ENCODE data around the gene FKBP15. TPM values are rescaled to one million over a fixed set of nuclear protein-coding genes. Genes with fewer than 3 reads are reported as not detected.

FKBP15 gene
- total and polyA plus RNA-seq, 2 of the 13 experiments (the other 11 are each of a cell fraction or from before 2014, with no cell fraction given), result 12.3 to 18.6 TPM

DNA sequence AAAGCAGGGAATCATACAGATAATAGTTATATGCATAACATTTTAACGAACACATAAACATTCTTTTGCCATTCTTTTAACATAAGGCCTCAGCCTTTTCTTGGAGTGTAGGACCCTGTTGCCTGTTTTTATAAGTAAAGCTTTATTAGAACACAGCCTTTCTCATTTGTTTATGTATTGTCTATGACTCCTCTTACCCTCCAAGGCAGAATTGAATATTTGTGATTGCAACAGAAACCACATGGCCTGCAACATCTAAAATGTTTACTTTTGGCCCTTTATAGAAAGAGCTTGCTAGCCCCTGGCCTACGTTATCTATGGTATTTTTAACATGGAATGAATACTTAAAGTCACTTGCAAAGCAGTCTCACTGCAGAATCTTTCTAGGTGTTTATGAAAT lies 2.9 kb upstream of the FKBP15 start (continued):
- TF ChIP-seq ARID4A (CRISPR knock-in tag; IDR thresholded peaks at IDR 0.05; ENCODE audit: borderline replicate concordance), result no peak
- no peak for TF ChIP-seq ZNF724P (CRISPR knock-in tag; IDR thresholded peaks at IDR 0.05; ENCODE audit: borderline replicate concordance)
- peak in 1 of 2 experiments; percentile 25; a peak in 1 of 4 replicates for TF ChIP-seq KLF16 (CRISPR knock-in tag; IDR thresholded peaks at IDR 0.05)
- TF ChIP-seq ZNF775 (CRISPR knock-in tag; IDR thresholded peaks at IDR 0.05; ENCODE audit: borderline replicate concordance), result no peak
- no peak for TF ChIP-seq MLLT10 (CRISPR knock-in tag; IDR thresholded peaks at IDR 0.05)
- no peak for TF ChIP-seq ZNF883 (CRISPR knock-in tag; IDR thresholded peaks at IDR 0.05; ENCODE audit: not compliant biosample characterization)
- TF ChIP-seq, protein P1, sequence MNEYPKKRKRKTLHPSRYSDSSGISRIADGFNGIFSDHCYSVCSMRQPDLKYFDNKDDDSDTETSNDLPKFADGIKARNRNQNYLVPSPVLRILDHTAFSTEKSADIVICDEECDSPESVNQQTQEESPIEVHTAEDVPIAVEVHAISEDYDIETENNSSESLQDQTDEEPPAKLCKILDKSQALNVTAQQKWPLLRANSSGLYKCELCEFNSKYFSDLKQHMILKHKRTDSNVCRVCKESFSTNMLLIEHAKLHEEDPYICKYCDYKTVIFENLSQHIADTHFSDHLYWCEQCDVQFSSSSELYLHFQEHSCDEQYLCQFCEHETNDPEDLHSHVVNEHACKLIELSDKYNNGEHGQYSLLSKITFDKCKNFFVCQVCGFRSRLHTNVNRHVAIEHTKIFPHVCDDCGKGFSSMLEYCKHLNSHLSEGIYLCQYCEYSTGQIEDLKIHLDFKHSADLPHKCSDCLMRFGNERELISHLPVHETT (CRISPR knock-in tag; conservative IDR thresholded peaks at IDR 0.05), result no peak
- TF ChIP-seq ISX (CRISPR knock-in tag; conservative IDR thresholded peaks at IDR 0.05), result no peak
- no peak for TF ChIP-seq CHCHD3 (CRISPR knock-in tag; IDR thresholded peaks at IDR 0.05)
- no peak for TF ChIP-seq FOXJ3 (CRISPR knock-in tag; IDR thresholded peaks at IDR 0.05; ENCODE audit: borderline replicate concordance)
- no peak for TF ChIP-seq DBP (CRISPR knock-in tag; IDR thresholded peaks at IDR 0.05; ENCODE audit: not compliant biosample characterization)
- TF ChIP-seq, protein P2, sequence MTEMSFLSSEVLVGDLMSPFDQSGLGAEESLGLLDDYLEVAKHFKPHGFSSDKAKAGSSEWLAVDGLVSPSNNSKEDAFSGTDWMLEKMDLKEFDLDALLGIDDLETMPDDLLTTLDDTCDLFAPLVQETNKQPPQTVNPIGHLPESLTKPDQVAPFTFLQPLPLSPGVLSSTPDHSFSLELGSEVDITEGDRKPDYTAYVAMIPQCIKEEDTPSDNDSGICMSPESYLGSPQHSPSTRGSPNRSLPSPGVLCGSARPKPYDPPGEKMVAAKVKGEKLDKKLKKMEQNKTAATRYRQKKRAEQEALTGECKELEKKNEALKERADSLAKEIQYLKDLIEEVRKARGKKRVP (CRISPR knock-in tag; IDR thresholded peaks at IDR 0.05), result peak in 1 of 2 experiments; percentile 90; a peak in 2 of 4 replicates
- TF ChIP-seq, protein P3, sequence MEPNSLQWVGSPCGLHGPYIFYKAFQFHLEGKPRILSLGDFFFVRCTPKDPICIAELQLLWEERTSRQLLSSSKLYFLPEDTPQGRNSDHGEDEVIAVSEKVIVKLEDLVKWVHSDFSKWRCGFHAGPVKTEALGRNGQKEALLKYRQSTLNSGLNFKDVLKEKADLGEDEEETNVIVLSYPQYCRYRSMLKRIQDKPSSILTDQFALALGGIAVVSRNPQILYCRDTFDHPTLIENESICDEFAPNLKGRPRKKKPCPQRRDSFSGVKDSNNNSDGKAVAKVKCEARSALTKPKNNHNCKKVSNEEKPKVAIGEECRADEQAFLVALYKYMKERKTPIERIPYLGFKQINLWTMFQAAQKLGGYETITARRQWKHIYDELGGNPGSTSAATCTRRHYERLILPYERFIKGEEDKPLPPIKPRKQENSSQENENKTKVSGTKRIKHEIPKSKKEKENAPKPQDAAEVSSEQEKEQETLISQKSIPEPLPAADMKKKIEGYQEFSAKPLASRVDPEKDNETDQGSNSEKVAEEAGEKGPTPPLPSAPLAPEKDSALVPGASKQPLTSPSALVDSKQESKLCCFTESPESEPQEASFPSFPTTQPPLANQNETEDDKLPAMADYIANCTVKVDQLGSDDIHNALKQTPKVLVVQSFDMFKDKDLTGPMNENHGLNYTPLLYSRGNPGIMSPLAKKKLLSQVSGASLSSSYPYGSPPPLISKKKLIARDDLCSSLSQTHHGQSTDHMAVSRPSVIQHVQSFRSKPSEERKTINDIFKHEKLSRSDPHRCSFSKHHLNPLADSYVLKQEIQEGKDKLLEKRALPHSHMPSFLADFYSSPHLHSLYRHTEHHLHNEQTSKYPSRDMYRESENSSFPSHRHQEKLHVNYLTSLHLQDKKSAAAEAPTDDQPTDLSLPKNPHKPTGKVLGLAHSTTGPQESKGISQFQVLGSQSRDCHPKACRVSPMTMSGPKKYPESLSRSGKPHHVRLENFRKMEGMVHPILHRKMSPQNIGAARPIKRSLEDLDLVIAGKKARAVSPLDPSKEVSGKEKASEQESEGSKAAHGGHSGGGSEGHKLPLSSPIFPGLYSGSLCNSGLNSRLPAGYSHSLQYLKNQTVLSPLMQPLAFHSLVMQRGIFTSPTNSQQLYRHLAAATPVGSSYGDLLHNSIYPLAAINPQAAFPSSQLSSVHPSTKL (CRISPR knock-in tag; IDR thresholded peaks at IDR 0.05), result peak; percentile 11; the same call in 1 of the 2 replicates
- TF ChIP-seq ZFY (CRISPR knock-in tag; IDR thresholded peaks at IDR 0.05), result no peak
- no peak for TF ChIP-seq RFX3 (CRISPR knock-in tag; IDR thresholded peaks at IDR 0.05)
- TF ChIP-seq, protein P4, sequence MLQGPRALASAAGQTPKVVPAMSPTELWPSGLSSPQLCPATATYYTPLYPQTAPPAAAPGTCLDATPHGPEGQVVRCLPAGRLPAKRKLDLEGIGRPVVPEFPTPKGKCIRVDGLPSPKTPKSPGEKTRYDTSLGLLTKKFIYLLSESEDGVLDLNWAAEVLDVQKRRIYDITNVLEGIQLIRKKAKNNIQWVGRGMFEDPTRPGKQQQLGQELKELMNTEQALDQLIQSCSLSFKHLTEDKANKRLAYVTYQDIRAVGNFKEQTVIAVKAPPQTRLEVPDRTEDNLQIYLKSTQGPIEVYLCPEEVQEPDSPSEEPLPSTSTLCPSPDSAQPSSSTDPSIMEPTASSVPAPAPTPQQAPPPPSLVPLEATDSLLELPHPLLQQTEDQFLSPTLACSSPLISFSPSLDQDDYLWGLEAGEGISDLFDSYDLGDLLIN (CRISPR knock-in tag; IDR thresholded peaks at IDR 0.05; ENCODE audit: borderline replicate concordance), result no peak
- no peak for TF ChIP-seq MEIS2 (CRISPR knock-in tag; IDR thresholded peaks at IDR 0.05)

All from HepG2 (cell line).